K562 (cell line): ENCODE measurements around the gene POLD1. TPM values are rescaled to one million over a fixed set of nuclear protein-coding genes. Genes with fewer than 3 reads are reported as not detected.

ENCODE experiments used
- DPF2 ChIP-seq: fragments of 450-650 bp; IDR thresholded peaks from 2 replicates; pipeline ENCODE4 v1.6.1; 2016
- GABPB1 ChIP-seq: sonication (generic); formaldehyde crosslinking; IDR thresholded peaks from 2 replicates; pipeline ENCODE4 v1.8.0; 2022; ENCODE audit warnings: mild to moderate bottlenecking, missing genetic modification reagents
- HBP1 ChIP-seq: fragments of 450-650 bp; formaldehyde crosslinking; IDR thresholded peaks from 2 replicates; pipeline ENCODE4 v1.4.0; 2022; ENCODE audit warnings: missing genetic modification characterization
- ID3 ChIP-seq, 2 experiments: fragments of 250-450 bp in 1 of 2; fragments of 450-650 bp in 1 of 2; sonication (Bioruptor Pico) in 1 of 2; IDR thresholded peaks; 2 replicates each; pipeline versions ENCODE4 v1.6.1 to v1.8.0; 2016 to 2021; ENCODE audit warnings: mild to moderate bottlenecking in 2 of 2, moderate library complexity in 2 of 2, missing compliant biosample characterization in 1 of 2, missing genetic modification characterization in 1 of 2
- MEF2A ChIP-seq: IDR thresholded peaks from 2 replicates; pipeline ENCODE4 v1.6.1; 2011; ENCODE audit warnings: low read depth, mild to moderate bottlenecking, low read length, moderate library complexity; ENCODE audit not compliant: control insufficient read depth
- SNIP1 ChIP-seq: fragments of 450-650 bp; IDR thresholded peaks from 2 replicates; pipeline ENCODE4 v1.7.1; 2017; ENCODE audit warnings: low read depth, mild to moderate bottlenecking
- SRSF9 ChIP-seq: fragments of 200-400 bp; formaldehyde crosslinking; IDR thresholded peaks from 2 replicates; pipeline ENCODE4 v1.6.1; 2017; ENCODE audit warnings: low read depth, low read length, borderline replicate concordance
- STAG1 ChIP-seq: sonication (generic); formaldehyde crosslinking; IDR thresholded peaks from 2 replicates; pipeline ENCODE4 v1.5.0; 2020; ENCODE audit warnings: missing genetic modification reagents, borderline replicate concordance
- TRIM25 ChIP-seq: fragments of 450-650 bp; IDR thresholded peaks from 2 replicates; pipeline ENCODE4 v1.7.0; 2016; ENCODE audit warnings: borderline replicate concordance
- YY1 ChIP-seq, 3 experiments: IDR thresholded peaks; 2 replicates each; pipeline ENCODE4 v1.6.1; 2011; ENCODE audit warnings: low read length in 2 of 3, mild to moderate bottlenecking in 2 of 3, moderate library complexity in 2 of 3, borderline replicate concordance in 1 of 3, control low read depth in 1 of 3, low read depth in 1 of 3; ENCODE audit not compliant: insufficient read depth in 3 of 3, insufficient replicate concordance in 2 of 3, control insufficient read depth in 1 of 3, insufficient read length in 1 of 3; ENCODE audit errors: extremely low read depth in 1 of 3
- ZFP1 ChIP-seq: fragments of 450-650 bp; formaldehyde crosslinking; IDR thresholded peaks from 2 replicates; pipeline ENCODE4 v1.4.0; 2020; ENCODE audit warnings: mild to moderate bottlenecking, mixed read lengths
- ZNF318 ChIP-seq, 2 experiments: fragments of 450-650 bp; IDR thresholded peaks; 2 replicates each; pipeline ENCODE4 v1.6.1; 2016; ENCODE audit warnings: mild to moderate bottlenecking in 2 of 2, borderline replicate concordance in 1 of 2, low read depth in 1 of 2, moderate library complexity in 1 of 2
- ZNF717 ChIP-seq: fragments of 250-450 bp; sonication (Bioruptor Pico); IDR thresholded peaks from 2 replicates; pipeline ENCODE4 v1.5.0; 2021
- polyA plus RNA-seq, 8 experiments: library from polyadenylated mRNA; depleted of rRNA in 4 of 8; stranded (reverse) in 5 of 8; unstranded in 3 of 8; fragments of >200 nt; fragmentation: Nextera tagmentation in 2 of 8; fragmentation: Illumina TruSeq in 1 of 8; extraction: Ambion mirVana in 2 of 8; extraction: Trizol in 1 of 8; gene quantifications; 2 replicates each; pipeline versions ENCODE4 v1.2.1 to v1.2.3, GENCODE V29; 2011 to 2014; ENCODE audit warnings: inconsistent platforms in 1 of 8, missing spikeins in 1 of 8
- total RNA-seq, 7 experiments: library from RNA; depleted of rRNA in 6 of 7; stranded (reverse); fragments of >200 nt in 6 of 7; fragmentation: Illumina TruSeq in 2 of 7; extraction: Trizol in 2 of 7; gene quantifications; 2 replicates each; pipeline versions ENCODE4 v1.2.1 to v1.2.3, GENCODE V29; 2011 to 2021; ENCODE audit warnings: low replicate concordance in 1 of 7

The POLD1 gene
- total and polyA plus RNA-seq, 9 of the 15 experiments (the other 6 are each of a cell fraction or from before 2014, with no cell fraction given) = 1.3 to 312 (median 47.8) TPM

DNA sequence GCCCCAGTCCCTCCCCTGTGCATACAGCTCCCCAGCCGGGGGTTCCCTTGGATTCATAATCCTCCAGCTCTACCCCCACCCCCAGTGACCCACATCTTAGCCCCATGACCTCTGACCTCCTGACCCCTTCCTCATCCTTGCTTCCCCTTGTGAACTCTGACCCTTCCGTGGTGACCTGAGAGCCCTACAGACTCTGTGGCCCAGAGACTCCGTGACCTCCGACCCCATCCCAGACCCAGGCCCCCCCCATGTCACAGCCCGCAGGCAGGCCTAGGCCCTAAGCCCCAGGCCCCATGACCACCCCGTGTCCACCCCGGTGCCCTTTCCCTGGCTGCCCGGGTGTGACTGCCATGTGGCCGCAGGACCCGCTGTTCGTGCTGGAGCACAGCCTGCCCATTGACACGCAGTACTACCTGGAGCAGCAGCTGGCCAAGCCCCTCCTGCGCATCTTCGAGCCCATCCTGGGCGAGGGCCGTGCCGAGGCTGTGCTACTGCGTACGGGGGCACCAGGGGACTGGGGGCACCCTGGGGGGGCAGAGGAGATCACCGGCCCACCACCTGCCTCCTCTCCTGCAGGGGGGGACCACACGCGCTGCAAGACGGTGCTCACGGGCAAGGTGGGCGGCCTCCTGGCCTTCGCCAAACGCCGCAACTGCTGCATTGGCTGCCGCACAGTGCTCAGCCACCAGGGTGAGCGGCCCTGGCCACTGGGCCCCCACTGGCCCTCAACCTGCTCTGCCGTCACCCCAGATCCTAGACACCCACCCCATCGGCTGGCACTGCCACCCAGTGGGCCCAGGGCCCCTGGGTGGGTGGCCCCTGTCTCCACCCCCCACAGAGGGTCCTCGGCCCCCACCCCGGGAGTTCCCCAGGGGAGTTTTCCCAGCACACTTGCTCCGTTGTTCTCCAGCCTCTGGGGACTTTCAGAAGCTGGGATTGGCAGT is 32.2 kb downstream of the POLD1 start (continued):
- TF ChIP-seq MEF2A (no peak), HBP1 (CRISPR knock-in tag) (no peak), YY1 (IDR thresholded peaks at IDR 0.05; ENCODE audit: borderline replicate concordance in 1 of 3, control insufficient read depth in 1 of 3, extremely low read depth in 1 of 3, insufficient read depth in 3 of 3, insufficient read length in 1 of 3, insufficient replicate concordance in 2 of 3, low read depth in 1 of 3, low read length in 2 of 3) (no peak), STAG1 (CRISPR knock-in tag) (no peak), TRIM25 (no peak), DPF2 (no peak), SRSF9 (no peak), ZFP1 (CRISPR knock-in tag) (no peak), SNIP1 (no peak), ZNF717 (no peak), ID3 (CRISPR knock-in tag; IDR thresholded peaks at IDR 0.05) (no peak), ID3 (tag; IDR thresholded peaks at IDR 0.05) (no peak), ZNF318 (IDR thresholded peaks at IDR 0.05; ENCODE audit: borderline replicate concordance in 1 of 2, low read depth in 1 of 2) (no peak), GABPB1 (CRISPR knock-in tag) (no peak)
